SK-N-SH (cell line): Measurements from ENCODE around the gene PRELID3B. TPM values are rescaled to one million over a fixed set of nuclear protein-coding genes. Genes with fewer than 3 reads are reported as not detected.

Source experiments
- CTCF ChIA-PET: fragments of 300-600, 350-600 bp; formaldehyde crosslinking; extraction: SDS; loops from one replicate; lab custom pipeline; 2021; lab: Yijun Ruan, JAX
- POLR2A ChIA-PET: fragments of 350-600 bp; sonication (Branson Sonifier 250); formaldehyde crosslinking; extraction: SDS; loops from one replicate; lab custom pipeline; 2020; ENCODE audit warnings: antibody characterized with exemption, inconsistent platforms; lab: Yijun Ruan, JAX
- DNase-seq: peaks from one replicate; pipeline ENCODE4 v3.0.0; 2012
- H2AFZ ChIP-seq: fragments of 200-600 bp; sonication (generic); 2 replicates; pipeline ENCODE4 v1.8.1; 2016; ENCODE audit warnings: antibody characterized with exemption, mild to moderate bottlenecking, low read depth
- H3F3A ChIP-seq: fragments of 200-600 bp; sonication (generic); replicated peaks from 2 replicates; pipeline ENCODE3; 2016; ENCODE audit warnings: antibody characterized with exemption, mild to moderate bottlenecking; ENCODE audit not compliant: insufficient read depth
- H3K27ac ChIP-seq, 2 experiments: fragments of 200-500 bp in 1 of 2; fragments of 200-600 bp in 1 of 2; sonication (Bioruptor generic) in 1 of 2; sonication (generic), shearing (Covaris generic) in 1 of 2; 2 replicates each; pipeline versions ENCODE4 v1.5.1 to v1.6.1; 2014 to 2016; ENCODE audit warnings: low read depth in 2 of 2, inconsistent platforms in 1 of 2, low read length in 1 of 2, mild to moderate bottlenecking in 1 of 2, mixed read lengths in 1 of 2
- H3K27me3 ChIP-seq: fragments of 200-600 bp; sonication (generic), shearing (Covaris generic); 2 replicates; pipeline ENCODE4 v1.6.1; 2016; ENCODE audit warnings: mixed run types; ENCODE audit not compliant: insufficient read depth
- H3K36me3 ChIP-seq, 2 experiments: fragments of 200-500 bp in 1 of 2; fragments of 200-600 bp in 1 of 2; sonication (Bioruptor generic) in 1 of 2; sonication (generic) in 1 of 2; replicated peaks in 1 of 2; 2 replicates each; pipeline versions ENCODE3 to v1.5.1; 2014 to 2016; ENCODE audit warnings: low read length in 1 of 2, mild to moderate bottlenecking in 1 of 2; ENCODE audit not compliant: insufficient read depth in 2 of 2, control insufficient read depth in 1 of 2
- H3K4me1 ChIP-seq, 2 experiments: fragments of 200-500 bp in 1 of 2; fragments of 200-600 bp in 1 of 2; sonication (Bioruptor generic) in 1 of 2; sonication (generic), shearing (Covaris generic) in 1 of 2; 2 replicates each; pipeline versions ENCODE4 v1.5.1 to v1.6.1; 2014 to 2016; ENCODE audit warnings: low read depth in 1 of 2, low read length in 1 of 2, mixed run types in 1 of 2; ENCODE audit not compliant: insufficient read depth in 2 of 2, control insufficient read depth in 1 of 2
- H3K4me2 ChIP-seq: fragments of 200-600 bp; sonication (generic), shearing (Covaris generic); 2 replicates; pipeline ENCODE4 v1.6.1; 2017; ENCODE audit warnings: mixed run types
- H3K4me3 ChIP-seq, 2 experiments: fragments of 200-500 bp in 1 of 2; fragments of 200-600 bp in 1 of 2; sonication (Bioruptor generic) in 1 of 2; sonication (generic), shearing (Covaris generic) in 1 of 2; 2 replicates each; pipeline versions ENCODE4 v1.5.1 to v1.8.1; 2014 to 2016; ENCODE audit warnings: low read depth in 2 of 2, inconsistent platforms in 1 of 2, low read length in 1 of 2, mild to moderate bottlenecking in 1 of 2, mixed read lengths in 1 of 2, moderate library complexity in 1 of 2
- H3K79me2 ChIP-seq: fragments of 200-600 bp; sonication (generic); 2 replicates; pipeline ENCODE4 v1.8.1; 2017; ENCODE audit warnings: mild to moderate bottlenecking; ENCODE audit not compliant: insufficient read depth
- H3K9ac ChIP-seq: fragments of 200-600 bp; sonication (generic); 2 replicates; pipeline ENCODE4 v1.6.1; 2017; ENCODE audit warnings: mixed run types
- H3K9me2 ChIP-seq: fragments of 200-600 bp; sonication (generic); 2 replicates; pipeline ENCODE4 v1.6.1; 2017; ENCODE audit warnings: mixed run types
- H3K9me3 ChIP-seq: fragments of 200-600 bp; sonication (generic); 2 replicates; pipeline ENCODE4 v1.6.1; 2017; ENCODE audit warnings: mixed run types, mild to moderate bottlenecking, moderate library complexity
- H4K20me1 ChIP-seq: fragments of 200-600 bp; sonication (generic); 2 replicates; pipeline ENCODE4 v1.6.1; 2017; ENCODE audit warnings: mild to moderate bottlenecking, mixed run types; ENCODE audit not compliant: insufficient read depth
- CHD2 ChIP-seq: fragments of 150-350 bp; IDR thresholded peaks from 2 replicates; pipeline ENCODE4 v1.6.1; 2018; ENCODE audit warnings: low read length; ENCODE audit not compliant: partially characterized antibody
- ELF1 ChIP-seq: IDR thresholded peaks from 2 replicates; pipeline ENCODE4 v1.4.0; 2012
- EP300 ChIP-seq, 2 experiments: IDR thresholded peaks; 2 replicates each; pipeline versions ENCODE4 v1.4.0 to v1.6.1; 2012; ENCODE audit warnings: borderline replicate concordance in 1 of 2, low read depth in 1 of 2, low read length in 1 of 2
- FOSL2 ChIP-seq: IDR thresholded peaks from 2 replicates; pipeline ENCODE4 v1.4.0; 2012; ENCODE audit warnings: low read depth, mild to moderate bottlenecking, moderate library complexity, borderline replicate concordance
- FOXJ3 ChIP-seq: sonication (generic); formaldehyde crosslinking; IDR thresholded peaks from 2 replicates; pipeline ENCODE4 v1.5.1; 2020; ENCODE audit warnings: mild to moderate bottlenecking, missing genetic modification reagents
- FOXM1 ChIP-seq: IDR thresholded peaks from 2 replicates; pipeline ENCODE4 v1.4.0; 2012; ENCODE audit warnings: low read depth, mild to moderate bottlenecking
- JUND ChIP-seq: IDR thresholded peaks from 2 replicates; pipeline ENCODE4 v1.4.0; 2012
- MEF2A ChIP-seq: IDR thresholded peaks from 2 replicates; pipeline ENCODE4 v1.4.0; 2012; ENCODE audit warnings: low read depth, borderline replicate concordance
- NFIC ChIP-seq: IDR thresholded peaks from 2 replicates; pipeline ENCODE4 v1.4.0; 2012; ENCODE audit warnings: borderline replicate concordance
- RAD21 ChIP-seq: IDR thresholded peaks from 2 replicates; pipeline ENCODE4 v1.6.1; 2012; ENCODE audit warnings: mild to moderate bottlenecking, low read length
- RFX5 ChIP-seq: IDR thresholded peaks from 2 replicates; pipeline ENCODE4 v1.6.1; 2012; ENCODE audit warnings: mild to moderate bottlenecking, improper control_type of control experiment, low read length
- RXRA ChIP-seq: IDR thresholded peaks from 2 replicates; pipeline ENCODE4 v1.4.0; 2012; ENCODE audit warnings: low read depth, mild to moderate bottlenecking, borderline replicate concordance
- SIN3A ChIP-seq: IDR thresholded peaks from 2 replicates; pipeline ENCODE4 v1.6.1; 2012; ENCODE audit warnings: low read depth, mild to moderate bottlenecking, low read length, moderate library complexity, borderline replicate concordance
- TEAD4 ChIP-seq: IDR thresholded peaks from 2 replicates; pipeline ENCODE4 v1.4.0; 2012; ENCODE audit warnings: mild to moderate bottlenecking, borderline replicate concordance; ENCODE audit not compliant: insufficient read depth
- YY1 ChIP-seq: IDR thresholded peaks from 2 replicates; pipeline ENCODE4 v1.4.0; 2012; ENCODE audit warnings: low read depth, mild to moderate bottlenecking
- WGBS: methylation state at CpG from one replicate; pipeline ENCODE4 v1.1.6; 2017; ENCODE audit warnings: low lambda C conversion rate; 5-methylcytosine and 5-hydroxymethylcytosine counted together
- polyA plus RNA-seq, 3 experiments: library from polyadenylated mRNA; depleted of rRNA; stranded (reverse); fragments of >200 nt; gene quantifications; 2 replicates each; pipeline ENCODE4 v1.2.3, GENCODE V29; 2012
- TF ChIP-seq, protein P1 (sequence below): IDR thresholded peaks from 2 replicates; pipeline ENCODE4; 2012
- TF ChIP-seq, protein P2 (sequence below): IDR thresholded peaks from 2 replicates; pipeline ENCODE4 v1.4.0; 2012; ENCODE audit warnings: low read depth, borderline replicate concordance
- TF ChIP-seq, protein P3 (sequence below): IDR thresholded peaks from 2 replicates; pipeline ENCODE4 v1.4.0; 2012; ENCODE audit warnings: low read depth
- TF ChIP-seq, protein P4 (sequence below): IDR thresholded peaks from 2 replicates; pipeline ENCODE4 v1.6.1; 2012; ENCODE audit warnings: mild to moderate bottlenecking, low read depth, low read length, moderate library complexity

The PRELID3B gene
- polyA plus RNA-seq, 1 of the 3 experiments (the other 2 are of a cell fraction) = 20.9 TPM

DNA sequence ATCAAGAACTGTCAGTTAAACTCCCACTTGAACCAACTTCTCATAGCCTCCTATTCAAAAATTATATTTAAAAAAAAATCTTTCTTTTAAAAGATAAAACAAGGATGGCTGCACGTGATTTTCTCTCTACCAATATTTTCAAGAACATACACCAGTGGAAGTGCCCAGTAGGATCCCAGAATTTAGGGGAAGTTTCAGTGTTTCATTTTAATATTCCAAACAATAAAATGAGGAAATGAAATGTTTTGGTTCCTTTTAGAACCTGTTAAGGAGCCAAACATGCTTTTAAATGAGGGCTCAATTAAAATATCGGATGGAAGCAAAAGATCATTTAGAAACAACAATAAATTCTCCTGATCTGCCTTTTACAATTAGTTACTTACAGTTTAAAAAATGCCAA, 26.4 kb upstream of the PRELID3B start:
- Histone ChIP-seq H3K9me3 (no peaks in the 10 kb centered on the region), H3K9ac (no peak overlapping the region), H3K36me3 (no peaks in the 10 kb centered on the region), H3K27ac (no peak overlapping the region), H3K4me1 (peaks cover 6 to 7% of the 10 kb centered on the region in 2 experiments; a peak in 3 of 4 replicates), H2AFZ (no peak overlapping the region)
- POLR2A ChIA-PET = no interaction called here
- WGBS = 51% methylated on average over 2 of the region's 2 CpGs
- TF ChIP-seq ELF1 (no peak), FOXM1 (no peak), NFIC (no peak), RAD21 (no peak), RFX5 (no peak), FOXJ3 (CRISPR knock-in tag) (no peak), EP300 (IDR thresholded peaks at IDR 0.05; ENCODE audit: borderline replicate concordance in 1 of 2, low read depth in 1 of 2, low read length in 1 of 2) (no peak), TEAD4 (no peak), JUND (no peak), FOSL2 (no peak), YY1 (no peak), CHD2 (no peak), RXRA (no peak), SIN3A (no peak), MEF2A (no peak)
- TF ChIP-seq, protein P1, sequence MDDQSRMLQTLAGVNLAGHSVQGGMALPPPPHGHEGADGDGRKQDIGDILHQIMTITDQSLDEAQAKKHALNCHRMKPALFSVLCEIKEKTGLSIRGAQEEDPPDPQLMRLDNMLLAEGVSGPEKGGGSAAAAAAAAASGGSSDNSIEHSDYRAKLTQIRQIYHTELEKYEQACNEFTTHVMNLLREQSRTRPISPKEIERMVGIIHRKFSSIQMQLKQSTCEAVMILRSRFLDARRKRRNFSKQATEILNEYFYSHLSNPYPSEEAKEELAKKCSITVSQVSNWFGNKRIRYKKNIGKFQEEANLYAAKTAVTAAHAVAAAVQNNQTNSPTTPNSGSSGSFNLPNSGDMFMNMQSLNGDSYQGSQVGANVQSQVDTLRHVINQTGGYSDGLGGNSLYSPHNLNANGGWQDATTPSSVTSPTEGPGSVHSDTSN = no peak
- TF ChIP-seq, protein P2, sequence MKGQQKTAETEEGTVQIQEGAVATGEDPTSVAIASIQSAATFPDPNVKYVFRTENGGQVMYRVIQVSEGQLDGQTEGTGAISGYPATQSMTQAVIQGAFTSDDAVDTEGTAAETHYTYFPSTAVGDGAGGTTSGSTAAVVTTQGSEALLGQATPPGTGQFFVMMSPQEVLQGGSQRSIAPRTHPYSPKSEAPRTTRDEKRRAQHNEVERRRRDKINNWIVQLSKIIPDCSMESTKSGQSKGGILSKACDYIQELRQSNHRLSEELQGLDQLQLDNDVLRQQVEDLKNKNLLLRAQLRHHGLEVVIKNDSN = no peak
- TF ChIP-seq, protein P3, sequence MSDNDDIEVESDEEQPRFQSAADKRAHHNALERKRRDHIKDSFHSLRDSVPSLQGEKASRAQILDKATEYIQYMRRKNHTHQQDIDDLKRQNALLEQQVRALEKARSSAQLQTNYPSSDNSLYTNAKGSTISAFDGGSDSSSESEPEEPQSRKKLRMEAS = no peak
- TF ChIP-seq, protein P4, sequence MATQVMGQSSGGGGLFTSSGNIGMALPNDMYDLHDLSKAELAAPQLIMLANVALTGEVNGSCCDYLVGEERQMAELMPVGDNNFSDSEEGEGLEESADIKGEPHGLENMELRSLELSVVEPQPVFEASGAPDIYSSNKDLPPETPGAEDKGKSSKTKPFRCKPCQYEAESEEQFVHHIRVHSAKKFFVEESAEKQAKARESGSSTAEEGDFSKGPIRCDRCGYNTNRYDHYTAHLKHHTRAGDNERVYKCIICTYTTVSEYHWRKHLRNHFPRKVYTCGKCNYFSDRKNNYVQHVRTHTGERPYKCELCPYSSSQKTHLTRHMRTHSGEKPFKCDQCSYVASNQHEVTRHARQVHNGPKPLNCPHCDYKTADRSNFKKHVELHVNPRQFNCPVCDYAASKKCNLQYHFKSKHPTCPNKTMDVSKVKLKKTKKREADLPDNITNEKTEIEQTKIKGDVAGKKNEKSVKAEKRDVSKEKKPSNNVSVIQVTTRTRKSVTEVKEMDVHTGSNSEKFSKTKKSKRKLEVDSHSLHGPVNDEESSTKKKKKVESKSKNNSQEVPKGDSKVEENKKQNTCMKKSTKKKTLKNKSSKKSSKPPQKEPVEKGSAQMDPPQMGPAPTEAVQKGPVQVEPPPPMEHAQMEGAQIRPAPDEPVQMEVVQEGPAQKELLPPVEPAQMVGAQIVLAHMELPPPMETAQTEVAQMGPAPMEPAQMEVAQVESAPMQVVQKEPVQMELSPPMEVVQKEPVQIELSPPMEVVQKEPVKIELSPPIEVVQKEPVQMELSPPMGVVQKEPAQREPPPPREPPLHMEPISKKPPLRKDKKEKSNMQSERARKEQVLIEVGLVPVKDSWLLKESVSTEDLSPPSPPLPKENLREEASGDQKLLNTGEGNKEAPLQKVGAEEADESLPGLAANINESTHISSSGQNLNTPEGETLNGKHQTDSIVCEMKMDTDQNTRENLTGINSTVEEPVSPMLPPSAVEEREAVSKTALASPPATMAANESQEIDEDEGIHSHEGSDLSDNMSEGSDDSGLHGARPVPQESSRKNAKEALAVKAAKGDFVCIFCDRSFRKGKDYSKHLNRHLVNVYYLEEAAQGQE = no peak
- TF ChIP-seq, all 33 proteins: peak for 0
- Histone ChIP-seq H4K20me1 (no peaks in the 10 kb centered on the region), H3K79me2 (no peaks in the 10 kb centered on the region), H3K4me3 (no peak overlapping the region), H3K27me3 (no peaks in the 10 kb centered on the region), H3K4me2 (no peak overlapping the region), H3F3A (no peaks in the 10 kb centered on the region), H3K9me2 (no peaks in the 10 kb centered on the region)
- no peak for DNase-seq
- CTCF ChIA-PET = interaction anchor here (3.3 kb wide), 1 partner anchor 19 kb away, joined by 13 read pairs; no protein-coding TSS in a partner anchor
